HepG2 (cell line): ENCODE measurements around the gene GATA3. TPM values are rescaled to one million over a fixed set of nuclear protein-coding genes. Genes with fewer than 3 reads are reported as not detected.
A peak's percentile ranks its signal among the peaks of the same experiment; 100 is the strongest.

Source experiments
- EZH2 ChIP-seq: conservative IDR thresholded peaks from 2 replicates; pipeline ENCODE4 v1.6.1; 2012; ENCODE audit warnings: mild to moderate bottlenecking, low read depth, low read length, moderate library complexity
- GZF1 ChIP-seq: sonication (generic); formaldehyde crosslinking; IDR thresholded peaks from 2 replicates; pipeline ENCODE4 v1.5.1; 2020; ENCODE audit warnings: mild to moderate bottlenecking, missing genetic modification reagents
- HMGA1 ChIP-seq: sonication (generic); formaldehyde crosslinking; conservative IDR thresholded peaks from 2 replicates; pipeline ENCODE4 v1.4.0; 2020; ENCODE audit warnings: missing genetic modification reagents
- JUNB ChIP-seq: sonication (generic); formaldehyde crosslinking; IDR thresholded peaks from 2 replicates; pipeline ENCODE4 v1.8.0; 2022; ENCODE audit warnings: missing genetic modification reagents, mild to moderate bottlenecking, borderline replicate concordance
- MBD4 ChIP-seq: IDR thresholded peaks from 2 replicates; pipeline ENCODE4 v1.6.1; 2012; ENCODE audit warnings: low read length, inconsistent platforms, borderline replicate concordance
- REXO4 ChIP-seq: sonication (generic); formaldehyde crosslinking; IDR thresholded peaks from 2 replicates; pipeline ENCODE4 v1.8.0; 2022; ENCODE audit warnings: missing genetic modification reagents, mild to moderate bottlenecking, borderline replicate concordance
- TBX2 ChIP-seq: sonication (generic); formaldehyde crosslinking; IDR thresholded peaks from 2 replicates; pipeline ENCODE4 v1.5.0; 2020; ENCODE audit warnings: missing genetic modification reagents, mild to moderate bottlenecking, borderline replicate concordance
- polyA plus RNA-seq, 8 experiments: library from polyadenylated mRNA; depleted of rRNA in 3 of 8; stranded (reverse) in 7 of 8; unstranded in 1 of 8; fragments of >200 nt; fragmentation: Illumina TruSeq in 4 of 8; extraction: Trizol in 4 of 8; gene quantifications; 2 replicates each; pipeline versions ENCODE4 v1.2.1 to v1.2.3, GENCODE V29; 2011 to 2016; ENCODE audit warnings: low read depth in 4 of 8, missing spikeins in 1 of 8, mixed read lengths in 1 of 8; ENCODE audit not compliant: insufficient read depth in 1 of 8
- total RNA-seq, 5 experiments: library from RNA; depleted of rRNA; stranded (reverse); fragments of >200 nt; fragmentation: Illumina TruSeq; extraction: Trizol; gene quantifications; 2 replicates each; pipeline ENCODE4 v1.2.3, GENCODE V29; 2016; ENCODE audit warnings: low read depth in 1 of 5
- TF ChIP-seq, protein P1 (sequence below): sonication (generic); formaldehyde crosslinking; IDR thresholded peaks from 2 replicates; pipeline ENCODE4 v1.5.1; 2020; ENCODE audit warnings: mild to moderate bottlenecking, missing genetic modification reagents, moderate library complexity
- TF ChIP-seq, protein P2 (sequence below), 2 experiments: sonication (generic) in 1 of 2; formaldehyde crosslinking in 1 of 2; IDR thresholded peaks; 2 replicates each; pipeline versions ENCODE4 v1.6.1 to v1.9.0; 2014 to 2022; ENCODE audit warnings: antibody characterized with exemption in 1 of 2, borderline replicate concordance in 1 of 2, inconsistent platforms in 1 of 2, low read depth in 1 of 2, missing genetic modification reagents in 1 of 2

GATA3 gene
- total and polyA plus RNA-seq, 2 of the 13 experiments (the other 11 are each of a cell fraction or from before 2014, with no cell fraction given): not detected

DNA sequence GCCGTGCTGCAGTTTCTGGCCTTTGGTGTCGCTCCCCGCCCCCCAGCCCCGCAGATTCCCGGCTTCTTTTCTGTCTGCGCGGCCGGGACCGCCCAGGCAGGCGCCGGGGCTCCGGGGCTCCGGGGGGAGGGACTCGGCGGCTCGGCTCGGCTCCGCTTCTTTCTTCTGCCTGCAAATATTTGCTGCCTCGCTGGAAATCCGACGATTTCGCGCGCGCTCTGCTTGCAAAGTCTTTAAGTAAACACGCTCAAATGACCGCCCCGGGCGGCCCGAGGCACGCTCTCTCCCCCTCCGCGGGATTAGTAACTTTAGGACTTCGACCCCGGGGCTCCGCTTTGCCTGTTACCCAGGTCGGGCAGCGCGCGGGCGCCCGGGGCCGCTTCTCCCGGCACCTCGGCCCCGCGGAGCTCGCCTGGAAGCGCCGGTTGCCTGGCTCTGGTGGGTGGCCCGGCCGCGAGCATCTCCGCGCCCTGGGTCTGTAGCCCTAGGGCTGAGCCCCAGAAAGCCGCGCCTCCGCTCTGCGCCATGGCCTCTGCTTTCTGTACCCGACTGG lies 3.9 kb upstream of the GATA3 start (continued):
- TF ChIP-seq, protein P1, sequence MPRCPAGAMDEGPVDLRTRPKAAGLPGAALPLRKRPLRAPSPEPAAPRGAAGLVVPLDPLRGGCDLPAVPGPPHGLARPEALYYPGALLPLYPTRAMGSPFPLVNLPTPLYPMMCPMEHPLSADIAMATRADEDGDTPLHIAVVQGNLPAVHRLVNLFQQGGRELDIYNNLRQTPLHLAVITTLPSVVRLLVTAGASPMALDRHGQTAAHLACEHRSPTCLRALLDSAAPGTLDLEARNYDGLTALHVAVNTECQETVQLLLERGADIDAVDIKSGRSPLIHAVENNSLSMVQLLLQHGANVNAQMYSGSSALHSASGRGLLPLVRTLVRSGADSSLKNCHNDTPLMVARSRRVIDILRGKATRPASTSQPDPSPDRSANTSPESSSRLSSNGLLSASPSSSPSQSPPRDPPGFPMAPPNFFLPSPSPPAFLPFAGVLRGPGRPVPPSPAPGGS (CRISPR knock-in tag): 0 out of 2 replicates have a peak, but pooled peaks have one; percentile 24
- TF ChIP-seq, protein P2, sequence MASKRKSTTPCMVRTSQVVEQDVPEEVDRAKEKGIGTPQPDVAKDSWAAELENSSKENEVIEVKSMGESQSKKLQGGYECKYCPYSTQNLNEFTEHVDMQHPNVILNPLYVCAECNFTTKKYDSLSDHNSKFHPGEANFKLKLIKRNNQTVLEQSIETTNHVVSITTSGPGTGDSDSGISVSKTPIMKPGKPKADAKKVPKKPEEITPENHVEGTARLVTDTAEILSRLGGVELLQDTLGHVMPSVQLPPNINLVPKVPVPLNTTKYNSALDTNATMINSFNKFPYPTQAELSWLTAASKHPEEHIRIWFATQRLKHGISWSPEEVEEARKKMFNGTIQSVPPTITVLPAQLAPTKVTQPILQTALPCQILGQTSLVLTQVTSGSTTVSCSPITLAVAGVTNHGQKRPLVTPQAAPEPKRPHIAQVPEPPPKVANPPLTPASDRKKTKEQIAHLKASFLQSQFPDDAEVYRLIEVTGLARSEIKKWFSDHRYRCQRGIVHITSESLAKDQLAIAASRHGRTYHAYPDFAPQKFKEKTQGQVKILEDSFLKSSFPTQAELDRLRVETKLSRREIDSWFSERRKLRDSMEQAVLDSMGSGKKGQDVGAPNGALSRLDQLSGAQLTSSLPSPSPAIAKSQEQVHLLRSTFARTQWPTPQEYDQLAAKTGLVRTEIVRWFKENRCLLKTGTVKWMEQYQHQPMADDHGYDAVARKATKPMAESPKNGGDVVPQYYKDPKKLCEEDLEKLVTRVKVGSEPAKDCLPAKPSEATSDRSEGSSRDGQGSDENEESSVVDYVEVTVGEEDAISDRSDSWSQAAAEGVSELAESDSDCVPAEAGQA (IDR thresholded peaks at IDR 0.05; ENCODE audit: low read depth): no peak
- TF ChIP-seq, protein P2 (CRISPR knock-in tag; IDR thresholded peaks at IDR 0.05; ENCODE audit: borderline replicate concordance): no peak
- no peak for TF ChIP-seq HMGA1 (CRISPR knock-in tag)
- TF ChIP-seq MBD4: no peak
- TF ChIP-seq JUNB (CRISPR knock-in tag): no peak
- TF ChIP-seq TBX2 (CRISPR knock-in tag): peak; percentile 97
- no peak for TF ChIP-seq EZH2
- TF ChIP-seq REXO4 (CRISPR knock-in tag): no peak
- no peak for TF ChIP-seq GZF1
